ENCODE data around the gene CLEC10A.

CLEC10A gene

DNA sequence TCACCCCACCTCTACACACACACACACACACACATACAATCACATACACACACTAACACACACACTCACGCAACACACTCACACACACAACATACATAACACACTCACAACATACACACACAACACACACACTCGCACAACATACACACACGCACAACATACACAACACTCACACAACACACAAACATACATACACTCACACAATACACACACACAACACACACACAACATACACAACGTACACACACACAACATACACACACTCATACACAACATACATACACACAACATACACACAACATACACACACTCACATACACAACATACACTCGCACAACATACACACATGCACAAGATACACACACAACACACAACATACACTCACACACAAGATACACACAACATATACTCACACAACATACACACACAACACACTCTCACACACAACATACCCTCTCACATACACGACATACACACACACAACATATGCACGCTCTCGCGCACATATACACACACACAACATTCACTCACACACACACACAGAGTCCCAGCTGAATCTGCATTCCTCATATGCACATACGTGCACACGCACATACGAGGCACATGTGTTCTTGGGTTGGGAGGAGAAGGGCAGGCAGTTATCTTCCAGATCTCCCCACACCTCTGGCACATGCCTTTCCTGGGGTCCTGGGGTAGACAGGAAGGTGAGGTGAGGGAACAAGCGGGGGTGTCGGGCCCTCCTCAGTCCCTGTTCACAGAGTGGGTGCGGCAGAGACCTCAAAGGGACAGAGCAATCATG, 33.4 kb upstream of the CLEC10A start:
- TF ChIP-seq, protein P1, sequence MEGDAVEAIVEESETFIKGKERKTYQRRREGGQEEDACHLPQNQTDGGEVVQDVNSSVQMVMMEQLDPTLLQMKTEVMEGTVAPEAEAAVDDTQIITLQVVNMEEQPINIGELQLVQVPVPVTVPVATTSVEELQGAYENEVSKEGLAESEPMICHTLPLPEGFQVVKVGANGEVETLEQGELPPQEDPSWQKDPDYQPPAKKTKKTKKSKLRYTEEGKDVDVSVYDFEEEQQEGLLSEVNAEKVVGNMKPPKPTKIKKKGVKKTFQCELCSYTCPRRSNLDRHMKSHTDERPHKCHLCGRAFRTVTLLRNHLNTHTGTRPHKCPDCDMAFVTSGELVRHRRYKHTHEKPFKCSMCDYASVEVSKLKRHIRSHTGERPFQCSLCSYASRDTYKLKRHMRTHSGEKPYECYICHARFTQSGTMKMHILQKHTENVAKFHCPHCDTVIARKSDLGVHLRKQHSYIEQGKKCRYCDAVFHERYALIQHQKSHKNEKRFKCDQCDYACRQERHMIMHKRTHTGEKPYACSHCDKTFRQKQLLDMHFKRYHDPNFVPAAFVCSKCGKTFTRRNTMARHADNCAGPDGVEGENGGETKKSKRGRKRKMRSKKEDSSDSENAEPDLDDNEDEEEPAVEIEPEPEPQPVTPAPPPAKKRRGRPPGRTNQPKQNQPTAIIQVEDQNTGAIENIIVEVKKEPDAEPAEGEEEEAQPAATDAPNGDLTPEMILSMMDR (IDR thresholded peaks at IDR 0.05; ENCODE audit: extremely low read depth, insufficient read depth, missing control alignments) = no peak
- no peak for DNase-seq (ENCODE audit: low spot score)
- in situ Hi-C loops (cut with MboI; ENCODE audit: low pct_unique_long_range_greater_than_20kb, low sequenced_read_pairs, unreplicated experiment) = no loop called here

DNA sequence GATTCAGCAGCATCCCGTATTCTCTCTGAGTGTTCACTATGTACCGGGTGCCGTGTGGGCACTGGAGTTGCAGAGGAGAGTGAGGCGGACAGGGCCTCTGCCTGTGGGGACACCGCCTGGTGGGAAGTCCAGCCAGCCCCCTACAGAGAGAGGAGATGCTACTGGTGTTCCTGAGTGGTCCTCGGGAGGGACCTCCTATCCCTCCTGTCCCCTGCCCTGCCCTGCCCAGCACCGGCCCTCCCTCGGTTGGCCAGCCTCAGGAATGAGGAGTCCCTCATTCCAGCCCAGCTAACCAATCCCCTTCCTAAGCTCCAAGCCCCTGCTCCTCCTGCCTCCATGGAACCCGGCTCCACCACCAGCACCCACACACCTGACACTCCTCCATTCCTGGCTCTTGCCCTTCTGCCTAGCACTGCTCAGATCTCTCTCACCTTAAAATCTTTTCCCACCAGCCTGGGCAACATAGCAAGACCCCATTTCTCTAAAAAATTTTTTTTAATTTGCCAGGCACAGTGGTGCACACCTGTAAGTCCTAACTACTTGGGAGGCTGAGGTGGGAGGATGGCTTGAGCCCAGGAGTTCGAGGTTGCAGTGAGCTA, 32.6 kb upstream of the CLEC10A start:
- in situ Hi-C loops (cut with MboI; ENCODE audit: low pct_unique_long_range_greater_than_20kb, low sequenced_read_pairs, unreplicated experiment) = no loop called here
- no peak for DNase-seq (ENCODE audit: low spot score)
- TF ChIP-seq, protein P1 (IDR thresholded peaks at IDR 0.05; ENCODE audit: extremely low read depth, insufficient read depth, missing control alignments) = no peak

DNA sequence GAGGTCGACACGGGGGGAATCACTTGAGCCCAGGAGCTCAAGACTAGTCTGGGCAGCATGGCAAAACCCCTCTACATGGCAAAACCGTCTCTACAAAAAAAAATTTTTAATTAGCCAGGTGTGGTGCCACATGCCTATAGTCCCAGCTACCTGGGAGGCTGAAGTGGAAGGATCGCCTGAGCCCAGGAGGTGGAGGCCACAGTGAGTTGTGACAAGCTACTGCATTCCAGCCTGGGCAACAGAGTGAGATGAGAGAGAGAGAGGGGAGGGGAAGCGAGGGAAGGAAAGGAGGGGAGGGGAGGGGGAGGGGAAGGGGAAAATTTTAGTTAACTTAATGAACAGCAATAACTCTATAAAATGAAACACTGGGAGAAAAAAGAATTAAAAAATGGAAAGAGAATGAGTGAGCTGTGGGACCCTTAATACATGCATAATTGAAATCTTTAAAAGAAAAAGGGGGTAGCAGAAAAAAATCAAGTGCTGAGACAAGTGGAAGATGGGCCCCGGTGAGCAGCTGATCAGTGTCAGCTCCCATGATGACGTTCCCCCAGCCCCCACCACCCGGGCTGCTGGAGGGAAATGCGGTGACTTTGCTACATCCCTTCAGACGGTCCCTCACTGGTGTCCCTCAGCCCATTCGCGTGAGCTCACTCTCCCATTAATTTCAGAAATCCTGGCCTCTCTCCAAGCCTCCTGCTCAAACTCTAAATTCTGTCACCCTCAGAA, 31.9 kb upstream of the CLEC10A start:
- TF ChIP-seq, protein P1 (IDR thresholded peaks at IDR 0.05; ENCODE audit: extremely low read depth, insufficient read depth, missing control alignments) = no peak
- DNase-seq (ENCODE audit: low spot score) = no peak
- in situ Hi-C loops (cut with MboI; ENCODE audit: low pct_unique_long_range_greater_than_20kb, low sequenced_read_pairs, unreplicated experiment) = no loop called here

DNA sequence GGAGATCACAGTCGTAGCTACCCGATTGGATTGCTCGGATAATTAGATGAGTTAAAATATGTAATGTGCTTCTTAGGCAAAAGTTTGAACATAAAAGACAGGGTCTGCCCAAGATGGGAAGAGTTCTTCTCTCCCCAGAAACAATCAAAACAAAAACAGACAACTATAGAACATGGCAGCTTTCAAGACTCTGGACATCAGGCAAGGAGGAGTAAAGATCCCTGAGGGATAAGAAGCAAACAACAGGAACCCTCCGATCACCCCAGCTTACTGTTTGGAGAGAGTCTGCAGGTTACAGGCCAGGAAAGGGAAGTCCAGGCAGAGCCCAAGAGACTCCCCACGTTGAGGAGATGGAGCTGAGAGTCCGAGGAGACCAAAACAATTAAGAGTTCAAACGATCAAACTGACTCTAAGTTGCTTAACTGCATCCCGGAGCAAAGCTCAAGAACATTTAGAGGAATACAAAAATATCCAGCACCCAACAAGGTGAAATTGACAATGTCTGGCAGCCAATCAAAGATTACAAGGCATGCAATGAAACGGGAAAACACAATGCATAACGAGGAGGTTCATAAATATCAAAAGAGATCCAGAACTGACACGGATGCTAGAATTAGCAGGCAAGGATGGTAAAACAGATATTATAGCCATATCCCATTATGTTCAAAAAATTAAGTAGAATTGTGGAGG, 30.7 kb upstream of the CLEC10A start:
- in situ Hi-C loops (cut with MboI; ENCODE audit: low pct_unique_long_range_greater_than_20kb, low sequenced_read_pairs, unreplicated experiment) = no loop called here
- TF ChIP-seq, protein P1 (IDR thresholded peaks at IDR 0.05; ENCODE audit: extremely low read depth, insufficient read depth, missing control alignments) = no peak
- no peak for DNase-seq (ENCODE audit: low spot score)

DNA sequence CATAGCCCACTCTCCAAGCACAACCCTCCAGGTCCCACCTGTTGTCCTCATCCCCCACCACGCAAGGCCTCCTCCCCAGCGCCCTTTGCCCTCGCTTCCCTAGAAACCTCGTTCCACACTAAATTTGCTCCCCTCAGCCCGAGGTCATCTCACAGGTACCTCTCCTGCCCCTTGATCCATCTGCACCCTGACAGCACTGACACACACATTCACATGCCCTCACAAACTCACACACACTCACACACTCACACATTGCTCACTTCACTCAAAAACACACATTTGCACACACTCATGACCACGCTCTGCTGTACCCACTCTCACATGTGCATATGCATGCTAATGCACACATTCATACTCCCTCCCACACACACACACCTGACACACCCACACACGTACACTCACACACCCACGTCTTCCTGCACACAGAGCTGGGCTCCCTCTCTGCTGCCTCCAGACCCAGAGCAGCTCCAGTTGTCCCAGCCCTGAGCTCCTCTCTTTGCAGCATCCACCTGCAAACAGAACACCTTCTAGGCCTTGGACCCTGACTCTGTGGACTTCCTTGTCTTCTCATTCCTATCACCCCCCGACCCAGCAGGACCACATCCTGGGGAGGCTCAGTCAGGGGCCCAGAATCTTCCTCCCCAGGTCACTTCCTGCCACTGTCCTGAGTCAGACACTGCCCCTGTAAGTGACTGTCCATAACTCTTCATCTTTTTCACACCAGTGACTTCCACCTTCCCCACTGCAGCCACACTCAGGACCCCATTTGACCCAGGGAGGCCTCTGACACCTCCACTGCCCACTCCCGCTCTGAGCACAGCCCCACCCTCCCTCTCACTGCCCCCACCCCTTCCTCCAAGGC, 29.6 kb upstream of the CLEC10A start:
- DNase-seq (ENCODE audit: low spot score) = no peak
- in situ Hi-C loops (cut with MboI; ENCODE audit: low pct_unique_long_range_greater_than_20kb, low sequenced_read_pairs, unreplicated experiment) = no loop called here
- TF ChIP-seq, protein P1 (IDR thresholded peaks at IDR 0.05; ENCODE audit: extremely low read depth, insufficient read depth, missing control alignments) = no peak

Measured in GM13977 (cell line).